Measurements from ENCODE around the gene DDIT4. TPM values are rescaled to one million over a fixed set of nuclear protein-coding genes. Genes with fewer than 3 reads are reported as not detected.

Gene DDIT4
- total and polyA plus RNA-seq, 2 experiments from 2014 or later: 114 to 136 TPM

DNA sequence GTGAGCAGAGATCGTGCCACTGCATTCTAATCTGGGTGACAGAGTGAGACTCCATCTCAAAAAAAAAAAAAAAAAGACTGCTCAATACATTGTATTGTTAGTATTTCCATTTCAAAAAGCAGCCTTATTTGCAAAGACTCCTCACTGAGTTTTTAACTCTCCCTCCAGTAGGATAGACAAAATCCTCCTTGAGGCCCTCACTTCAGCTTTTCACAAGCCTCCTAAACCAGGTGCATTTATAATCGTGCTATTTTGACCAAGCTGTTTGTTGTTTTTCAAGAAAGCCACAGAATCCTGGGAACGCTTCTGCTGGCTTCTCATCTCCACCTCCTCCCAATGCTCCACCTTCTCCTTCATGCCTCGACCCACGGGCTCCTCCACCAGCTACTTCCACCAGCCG, 6.3 kb upstream of the DDIT4 start:
- no peaks in the 10 kb centered on the region for H4K20me1 ChIP-seq (replicated peaks; ENCODE audit: insufficient read depth)
- peak; percentile 32 for DNase-seq (ENCODE audit: low spot score)
- Mint-ChIP-seq H3K4me3 (peak overlapping the region; percentile 22; the same call in 1 of the 3 replicates), H3K36me3 (ENCODE audit: low read depth) (peaks cover 9% of the 10 kb centered on the region; the same call in 1 of the 3 replicates), H3K27ac (peak overlapping the region; percentile 62), H3K9me3 (no peaks in the 10 kb centered on the region; the same call in 2 of the 3 replicates), H3K27me3 (ENCODE audit: insufficient read depth, low read depth, poor library complexity) (peaks cover 18% of the 10 kb centered on the region), H3K4me1 (peaks cover 47% of the 10 kb centered on the region)
- no peaks in the 10 kb centered on the region for H3K79me2 ChIP-seq (replicated peaks; ENCODE audit: insufficient read depth)
- H3K4me2 ChIP-seq: peak overlapping the region; percentile 28; the same call in 1 of the 2 replicates
- H3F3A ChIP-seq (replicated peaks; ENCODE audit: low read depth): peaks cover 14% of the 10 kb centered on the region
- peak overlapping the region; percentile 86 for H3K27ac ChIP-seq (ENCODE audit: low read depth)
- ATAC-seq: peak; percentile 42
- H3K4me1 ChIP-seq (ENCODE audit: insufficient read depth): peaks cover 36% of the 10 kb centered on the region
- H2AFZ ChIP-seq: peak overlapping the region; percentile 12
- H3K27me3 ChIP-seq (ENCODE audit: insufficient read depth): no peaks in the 10 kb centered on the region
- 0 out of 2 replicates have a peak, but pooled peaks cover 2% of the 10 kb centered on the region for H3K9me2 ChIP-seq (ENCODE audit: insufficient read depth)
- TF ChIP-seq ZNF331 (CRISPR knock-in tag; IDR thresholded peaks at IDR 0.05; ENCODE audit: low read depth) (no peak), STAT1 (IDR thresholded peaks at IDR 0.05; ENCODE audit: unreplicated experiment) (no peak)
- TF ChIP-seq, protein P1, sequence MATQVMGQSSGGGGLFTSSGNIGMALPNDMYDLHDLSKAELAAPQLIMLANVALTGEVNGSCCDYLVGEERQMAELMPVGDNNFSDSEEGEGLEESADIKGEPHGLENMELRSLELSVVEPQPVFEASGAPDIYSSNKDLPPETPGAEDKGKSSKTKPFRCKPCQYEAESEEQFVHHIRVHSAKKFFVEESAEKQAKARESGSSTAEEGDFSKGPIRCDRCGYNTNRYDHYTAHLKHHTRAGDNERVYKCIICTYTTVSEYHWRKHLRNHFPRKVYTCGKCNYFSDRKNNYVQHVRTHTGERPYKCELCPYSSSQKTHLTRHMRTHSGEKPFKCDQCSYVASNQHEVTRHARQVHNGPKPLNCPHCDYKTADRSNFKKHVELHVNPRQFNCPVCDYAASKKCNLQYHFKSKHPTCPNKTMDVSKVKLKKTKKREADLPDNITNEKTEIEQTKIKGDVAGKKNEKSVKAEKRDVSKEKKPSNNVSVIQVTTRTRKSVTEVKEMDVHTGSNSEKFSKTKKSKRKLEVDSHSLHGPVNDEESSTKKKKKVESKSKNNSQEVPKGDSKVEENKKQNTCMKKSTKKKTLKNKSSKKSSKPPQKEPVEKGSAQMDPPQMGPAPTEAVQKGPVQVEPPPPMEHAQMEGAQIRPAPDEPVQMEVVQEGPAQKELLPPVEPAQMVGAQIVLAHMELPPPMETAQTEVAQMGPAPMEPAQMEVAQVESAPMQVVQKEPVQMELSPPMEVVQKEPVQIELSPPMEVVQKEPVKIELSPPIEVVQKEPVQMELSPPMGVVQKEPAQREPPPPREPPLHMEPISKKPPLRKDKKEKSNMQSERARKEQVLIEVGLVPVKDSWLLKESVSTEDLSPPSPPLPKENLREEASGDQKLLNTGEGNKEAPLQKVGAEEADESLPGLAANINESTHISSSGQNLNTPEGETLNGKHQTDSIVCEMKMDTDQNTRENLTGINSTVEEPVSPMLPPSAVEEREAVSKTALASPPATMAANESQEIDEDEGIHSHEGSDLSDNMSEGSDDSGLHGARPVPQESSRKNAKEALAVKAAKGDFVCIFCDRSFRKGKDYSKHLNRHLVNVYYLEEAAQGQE (IDR thresholded peaks at IDR 0.05; ENCODE audit: unreplicated experiment): no peak
- TF ChIP-seq, protein P2, sequence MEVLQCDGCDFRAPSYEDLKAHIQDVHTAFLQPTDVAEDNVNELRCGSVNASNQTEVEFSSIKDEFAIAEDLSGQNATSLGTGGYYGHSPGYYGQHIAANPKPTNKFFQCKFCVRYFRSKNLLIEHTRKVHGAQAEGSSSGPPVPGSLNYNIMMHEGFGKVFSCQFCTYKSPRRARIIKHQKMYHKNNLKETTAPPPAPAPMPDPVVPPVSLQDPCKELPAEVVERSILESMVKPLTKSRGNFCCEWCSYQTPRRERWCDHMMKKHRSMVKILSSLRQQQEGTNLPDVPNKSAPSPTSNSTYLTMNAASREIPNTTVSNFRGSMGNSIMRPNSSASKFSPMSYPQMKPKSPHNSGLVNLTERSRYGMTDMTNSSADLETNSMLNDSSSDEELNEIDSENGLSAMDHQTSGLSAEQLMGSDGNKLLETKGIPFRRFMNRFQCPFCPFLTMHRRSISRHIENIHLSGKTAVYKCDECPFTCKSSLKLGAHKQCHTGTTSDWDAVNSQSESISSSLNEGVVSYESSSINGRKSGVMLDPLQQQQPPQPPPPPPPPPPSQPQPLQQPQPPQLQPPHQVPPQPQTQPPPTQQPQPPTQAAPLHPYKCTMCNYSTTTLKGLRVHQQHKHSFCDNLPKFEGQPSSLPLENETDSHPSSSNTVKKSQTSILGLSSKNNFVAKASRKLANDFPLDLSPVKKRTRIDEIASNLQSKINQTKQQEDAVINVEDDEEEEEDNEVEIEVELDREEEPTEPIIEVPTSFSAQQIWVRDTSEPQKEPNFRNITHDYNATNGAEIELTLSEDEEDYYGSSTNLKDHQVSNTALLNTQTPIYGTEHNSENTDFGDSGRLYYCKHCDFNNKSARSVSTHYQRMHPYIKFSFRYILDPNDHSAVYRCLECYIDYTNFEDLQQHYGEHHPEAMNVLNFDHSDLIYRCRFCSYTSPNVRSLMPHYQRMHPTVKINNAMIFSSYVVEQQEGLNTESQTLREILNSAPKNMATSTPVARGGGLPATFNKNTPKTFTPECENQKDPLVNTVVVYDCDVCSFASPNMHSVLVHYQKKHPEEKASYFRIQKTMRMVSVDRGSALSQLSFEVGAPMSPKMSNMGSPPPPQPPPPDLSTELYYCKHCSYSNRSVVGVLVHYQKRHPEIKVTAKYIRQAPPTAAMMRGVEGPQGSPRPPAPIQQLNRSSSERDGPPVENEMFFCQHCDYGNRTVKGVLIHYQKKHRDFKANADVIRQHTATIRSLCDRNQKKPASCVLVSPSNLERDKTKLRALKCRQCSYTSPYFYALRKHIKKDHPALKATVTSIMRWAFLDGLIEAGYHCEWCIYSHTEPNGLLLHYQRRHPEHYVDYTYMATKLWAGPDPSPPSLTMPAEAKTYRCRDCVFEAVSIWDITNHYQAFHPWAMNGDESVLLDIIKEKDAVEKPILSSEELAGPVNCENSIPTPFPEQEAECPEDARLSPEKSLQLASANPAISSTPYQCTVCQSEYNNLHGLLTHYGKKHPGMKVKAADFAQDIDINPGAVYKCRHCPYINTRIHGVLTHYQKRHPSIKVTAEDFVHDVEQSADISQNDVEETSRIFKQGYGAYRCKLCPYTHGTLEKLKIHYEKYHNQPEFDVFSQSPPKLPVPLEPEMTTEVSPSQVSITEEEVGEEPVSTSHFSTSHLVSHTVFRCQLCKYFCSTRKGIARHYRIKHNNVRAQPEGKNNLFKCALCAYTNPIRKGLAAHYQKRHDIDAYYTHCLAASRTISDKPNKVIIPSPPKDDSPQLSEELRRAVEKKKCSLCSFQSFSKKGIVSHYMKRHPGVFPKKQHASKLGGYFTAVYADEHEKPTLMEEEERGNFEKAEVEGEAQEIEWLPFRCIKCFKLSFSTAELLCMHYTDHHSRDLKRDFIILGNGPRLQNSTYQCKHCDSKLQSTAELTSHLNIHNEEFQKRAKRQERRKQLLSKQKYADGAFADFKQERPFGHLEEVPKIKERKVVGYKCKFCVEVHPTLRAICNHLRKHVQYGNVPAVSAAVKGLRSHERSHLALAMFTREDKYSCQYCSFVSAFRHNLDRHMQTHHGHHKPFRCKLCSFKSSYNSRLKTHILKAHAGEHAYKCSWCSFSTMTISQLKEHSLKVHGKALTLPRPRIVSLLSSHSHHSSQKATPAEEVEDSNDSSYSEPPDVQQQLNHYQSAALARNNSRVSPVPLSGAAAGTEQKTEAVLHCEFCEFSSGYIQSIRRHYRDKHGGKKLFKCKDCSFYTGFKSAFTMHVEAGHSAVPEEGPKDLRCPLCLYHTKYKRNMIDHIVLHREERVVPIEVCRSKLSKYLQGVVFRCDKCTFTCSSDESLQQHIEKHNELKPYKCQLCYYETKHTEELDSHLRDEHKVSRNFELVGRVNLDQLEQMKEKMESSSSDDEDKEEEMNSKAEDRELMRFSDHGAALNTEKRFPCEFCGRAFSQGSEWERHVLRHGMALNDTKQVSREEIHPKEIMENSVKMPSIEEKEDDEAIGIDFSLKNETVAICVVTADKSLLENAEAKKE (CRISPR knock-in tag; IDR thresholded peaks at IDR 0.05): 0 out of 2 replicates have a peak, but pooled peaks have one; percentile 30
- H3K4me3 ChIP-seq: no peak overlapping the region
- no peaks in the 10 kb centered on the region for H3K36me3 ChIP-seq (ENCODE audit: insufficient read depth)

Data from GM23338 (cell line).